LNCaP clone FGC (cell line): Measurements from ENCODE around the gene GIMAP5.

Experiments used
- DNase-seq: peaks from one replicate; pipeline ENCODE4 v3.0.0-alpha.2; 2011; ENCODE audit warnings: low read depth
- H3K4me3 ChIP-seq: 2 replicates; pipeline ENCODE4 v1.5.1; 2011; ENCODE audit warnings: mild to moderate bottlenecking, low read depth, low read length, control low read depth
- CTCF ChIP-seq: IDR thresholded peaks from 2 replicates; pipeline ENCODE4 v1.5.1; 2012; ENCODE audit warnings: mild to moderate bottlenecking; ENCODE audit not compliant: control insufficient read depth, insufficient read depth; ENCODE audit errors: extremely low read depth

GIMAP5 gene

GRCh38 chr7:150735596-150736358, 1.4 kb upstream of the GIMAP5 start:
- DNase-seq, result peak; percentile 65
- TF ChIP-seq CTCF, result no peak
- H3K4me3 ChIP-seq, result no peak overlapping the region

- no peak for DNase-seq
- TF ChIP-seq CTCF, result no peak
- no peak overlapping the region for H3K4me3 ChIP-seq
Measured at GRCh38 chr7:150736864-150737263, 354 bp upstream of the GIMAP5 start.

- no peak for TF ChIP-seq CTCF
- no peak overlapping the region for H3K4me3 ChIP-seq
- no peak for DNase-seq
Measured at GRCh38 chr7:150738092-150738491, 874 bp downstream of the GIMAP5 start.

GRCh38 chr7:150738591-150739001, 1.4 kb downstream of the GIMAP5 start:
- H3K4me3 ChIP-seq, result no peak overlapping the region
- no peak for DNase-seq
- no peak for TF ChIP-seq CTCF

GRCh38 chr7:150739033-150739432, 1.8 kb downstream of the GIMAP5 start:
- H3K4me3 ChIP-seq, result no peak overlapping the region
- TF ChIP-seq CTCF, result peak; percentile 60
- peak; percentile 11 for DNase-seq

- no peak for DNase-seq
- H3K4me3 ChIP-seq, result no peak overlapping the region
- no peak for TF ChIP-seq CTCF
Measured at GRCh38 chr7:150740053-150740452, 2.8 kb downstream of the GIMAP5 start.
